BLaER1 treated with 17β-estradiol and CSF1 and Interleukin-3, amounts not matched to agents 10 nM and 100 nM (cell line): ENCODE results near the gene NLGN2.

Source experiments
- H3K27ac ChIP-seq, 11 experiments: shearing (Covaris generic); formaldehyde crosslinking; 2 replicates each; pipeline ENCODE4 v1.8.1; 2022
- H3K27me3 ChIP-seq, 11 experiments: shearing (Covaris generic); formaldehyde crosslinking; 2 replicates each; pipeline ENCODE4 v1.8.1; 2022
- H3K36me3 ChIP-seq, 11 experiments: shearing (Covaris generic); formaldehyde crosslinking; 2 replicates each; pipeline ENCODE4 v1.8.1; 2022
- H3K4me1 ChIP-seq, 10 experiments: shearing (Covaris generic); formaldehyde crosslinking; 2 replicates each; pipeline ENCODE4 v1.8.1; 2022
- H3K4me2 ChIP-seq, 11 experiments: shearing (Covaris generic); formaldehyde crosslinking; 2 replicates each; pipeline ENCODE4 v1.8.1; 2022
- H3K4me3 ChIP-seq, 10 experiments: shearing (Covaris generic); formaldehyde crosslinking; 2 replicates each; pipeline ENCODE4 v1.8.1; 2022
- H3K9ac ChIP-seq, 11 experiments: shearing (Covaris generic); formaldehyde crosslinking; 2 replicates each; pipeline ENCODE4 v1.8.1; 2022
- H3K9me3 ChIP-seq, 11 experiments: shearing (Covaris generic); formaldehyde crosslinking; replicated peaks in 1 of 11; 2 replicates each; pipeline ENCODE4 v1.8.1; 2022
- H4K20me1 ChIP-seq, 11 experiments: shearing (Covaris generic); formaldehyde crosslinking; 2 replicates each; pipeline ENCODE4 v1.8.1; 2022
- Cebpa-rat ChIP-seq, 11 experiments: shearing (Covaris generic); IDR thresholded peaks; 2 replicates each; pipeline ENCODE4 v1.8.1; 2022

The NLGN2 gene

GRCh38 chr17:7441266-7441665 is 33.6 kb downstream of the NLGN2 start:
- Histone ChIP-seq H3K9me3 (no peaks in the 10 kb centered on the region), H3K9ac (no peak overlapping the region), H4K20me1 (peaks cover 18 to 71% (median 51%) of the 10 kb centered on the region in 11 experiments; a peak in 21 of 22 replicates), H3K4me2 (no peak overlapping the region), H3K27me3 (peaks cover 90 to 96% (median 93%) of the 10 kb centered on the region in 11 experiments), H3K27ac (no peak overlapping the region), H3K4me3 (no peak overlapping the region), H3K4me1 (peaks cover 55 to 64% (median 60%) of the 10 kb centered on the region in 10 experiments), H3K36me3 (no peaks in the 10 kb centered on the region)
- TF ChIP-seq Cebpa-rat (IDR thresholded peaks at IDR 0.05) = no peak

DNA sequence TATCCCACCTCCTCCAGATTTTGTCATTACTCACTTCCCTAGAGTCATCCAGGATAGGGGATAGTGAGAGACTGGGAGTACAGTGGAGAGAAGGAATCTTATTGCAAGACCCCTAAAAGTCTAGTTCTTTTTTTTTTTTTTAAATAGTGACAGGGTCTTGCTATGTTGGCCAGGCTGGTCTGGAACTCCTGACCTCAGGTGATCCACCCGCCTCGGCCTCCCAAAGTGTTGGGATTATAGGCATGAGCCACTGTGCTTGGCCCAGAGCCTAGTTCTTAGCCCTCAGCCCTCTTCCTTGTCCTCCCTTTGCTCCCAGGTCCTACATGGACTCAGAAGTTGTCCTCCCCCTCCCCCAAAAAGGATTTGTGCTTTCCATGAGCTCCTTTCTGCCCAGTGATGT is 34.5 kb downstream of the NLGN2 start:
- H3K9ac ChIP-seq = no peak overlapping the region
- TF ChIP-seq Cebpa-rat (IDR thresholded peaks at IDR 0.05) = no peak
- H3K4me3 ChIP-seq = no peak overlapping the region
- H3K27ac ChIP-seq = no peak overlapping the region
- H3K36me3 ChIP-seq = no peaks in the 10 kb centered on the region
- no peak overlapping the region for H3K4me2 ChIP-seq
- peaks cover 98 to 100% (median 100%) of the 10 kb centered on the region in 11 experiments for H3K27me3 ChIP-seq
- H3K9me3 ChIP-seq = no peaks in the 10 kb centered on the region
- H3K4me1 ChIP-seq = peaks cover 48 to 55% (median 52%) of the 10 kb centered on the region in 10 experiments
- peaks cover 17 to 66% (median 44%) of the 10 kb centered on the region in 11 experiments; a peak in 21 of 22 replicates for H4K20me1 ChIP-seq

DNA sequence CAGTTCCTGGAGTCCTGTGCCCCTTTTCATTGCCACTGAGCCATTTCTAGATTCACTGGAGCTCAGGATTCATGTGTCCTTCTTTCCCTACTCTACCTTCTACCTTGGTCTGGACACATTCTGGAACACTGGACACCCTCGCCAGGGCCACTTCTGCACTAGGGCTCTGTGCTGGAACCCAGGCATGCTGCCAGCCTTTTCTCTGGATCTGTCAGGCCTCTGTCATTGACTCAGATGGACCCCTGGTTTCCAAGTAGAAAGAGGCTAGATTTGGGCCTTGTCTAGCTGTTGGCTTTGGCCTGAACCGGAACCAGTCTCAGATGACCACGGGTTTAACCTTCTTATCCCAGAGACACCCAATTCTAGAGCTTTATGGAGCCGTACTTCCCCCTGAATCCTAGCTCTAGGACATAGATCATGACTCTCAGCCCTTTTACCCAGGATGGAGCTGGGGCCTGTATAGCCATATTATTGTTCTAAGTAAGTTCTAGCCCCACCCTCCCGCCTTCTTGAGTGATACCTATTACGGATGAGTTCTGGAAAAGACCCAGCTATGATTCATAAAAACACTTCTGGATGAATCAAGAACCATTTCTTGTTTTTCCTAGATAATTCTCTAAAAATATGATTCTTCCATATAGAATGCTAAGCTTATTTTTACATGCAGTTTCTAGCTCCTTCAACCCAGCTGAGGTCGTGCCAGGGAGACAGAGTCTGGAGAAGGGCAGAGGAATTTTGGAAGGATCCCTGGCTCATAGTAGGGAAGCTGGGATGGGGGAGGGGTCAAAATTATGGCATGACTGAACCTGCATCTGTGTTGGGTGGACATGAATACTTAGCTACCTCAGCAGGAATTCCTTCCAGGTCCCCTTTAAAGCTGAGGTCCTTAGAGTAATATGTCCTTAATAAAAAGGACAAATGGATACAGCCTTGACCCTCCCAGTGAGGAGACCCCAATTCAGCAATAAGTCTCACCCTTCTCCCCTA is 36.1 kb downstream of the NLGN2 start:
- Histone ChIP-seq H4K20me1 (peaks cover 4 to 49% (median 28%) of the 10 kb centered on the region in 11 experiments; a peak in 20 of 22 replicates), H3K4me3 (no peak overlapping the region), H3K9ac (no peak overlapping the region), H3K9me3 (no peaks in the 10 kb centered on the region), H3K4me2 (peak overlapping the region in 8 of 11 experiments; percentile 81 to 92 (median 85); a peak in 13 of 22 replicates), H3K36me3 (no peaks in the 10 kb centered on the region), H3K27ac (no peak overlapping the region), H3K27me3 (peaks cover 98 to 100% (median 100%) of the 10 kb centered on the region in 11 experiments), H3K4me1 (peaks cover 31 to 38% (median 35%) of the 10 kb centered on the region in 10 experiments)
- no peak for TF ChIP-seq Cebpa-rat (IDR thresholded peaks at IDR 0.05)

DNA sequence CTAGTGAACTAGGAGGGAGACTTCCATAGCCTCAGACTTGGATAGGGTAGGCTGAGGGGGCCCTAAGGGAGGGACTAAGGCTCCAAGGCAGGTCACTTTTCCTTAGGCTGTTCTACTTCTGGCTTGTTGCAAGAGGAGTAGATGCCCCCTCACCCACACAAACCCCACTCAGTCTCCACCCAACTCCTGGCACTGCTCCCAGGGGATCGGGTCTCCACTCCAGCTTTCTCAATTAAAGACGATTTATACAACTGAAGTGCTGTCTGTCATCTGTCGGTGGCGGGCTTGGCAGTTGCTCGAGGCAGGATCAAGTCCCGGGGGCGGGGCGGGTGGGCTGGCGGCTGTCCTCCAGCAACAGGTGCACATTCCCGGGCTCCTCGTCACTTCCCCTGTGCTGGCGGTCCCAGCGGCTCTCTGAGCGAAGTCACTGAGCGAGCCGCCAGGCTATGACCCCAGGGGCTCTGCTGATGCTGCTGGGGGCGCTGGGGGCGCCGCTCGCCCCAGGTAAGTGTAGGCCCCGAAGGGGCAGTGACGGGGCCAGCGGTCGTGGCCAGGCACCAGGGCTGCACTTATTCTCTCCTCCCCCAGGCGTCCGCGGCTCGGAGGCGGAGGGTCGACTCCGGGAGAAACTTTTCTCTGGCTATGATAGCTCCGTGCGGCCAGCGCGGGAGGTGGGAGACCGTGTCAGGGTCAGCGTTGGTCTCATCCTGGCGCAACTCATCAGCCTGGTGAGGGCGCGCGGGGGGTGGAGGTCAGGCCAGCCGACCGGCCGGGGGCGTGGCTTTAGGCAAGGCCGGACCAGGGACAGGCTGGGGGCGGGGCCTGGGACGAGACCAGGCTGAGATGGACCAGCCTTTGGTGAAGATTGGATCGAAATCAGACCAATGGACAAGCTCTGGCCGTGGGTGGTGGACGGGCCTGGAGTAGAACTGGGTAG is 37.3 kb downstream of the NLGN2 start, which contains the start of gene CHRNB1:
Gene CHRNB1, plus strand, starts transcription at position 380 of the 937 bp plus-strand sequence. Its CDS starts 67 bp downstream, at position 447.
- no peak within 1 kb of the TSS for H3K27ac ChIP-seq
- H3K36me3 ChIP-seq = no peaks in the 10 kb centered on the region
- peaks cover 20 to 30% (median 25%) of the 10 kb centered on the region in 10 experiments for H3K4me1 ChIP-seq
- peak within 1 kb of the TSS in 2 of 11 experiments; percentile 44 to 48; a peak in 2 of 22 replicates for H3K9ac ChIP-seq
- peak within 1 kb of the TSS; percentile 40 to 64 (median 50); a peak in 19 of 20 replicates for H3K4me3 ChIP-seq
- TF ChIP-seq Cebpa-rat (IDR thresholded peaks at IDR 0.05) = no peak
- peaks cover 0 to 38% (median 16%) of the 10 kb centered on the region in 11 experiments; a peak in 16 of 22 replicates for H4K20me1 ChIP-seq
- peaks cover 86 to 95% (median 89%) of the 10 kb centered on the region in 11 experiments for H3K27me3 ChIP-seq
- no peaks in the 10 kb centered on the region for H3K9me3 ChIP-seq
- peak within 1 kb of the TSS; percentile 81 to 96 (median 87) for H3K4me2 ChIP-seq

DNA sequence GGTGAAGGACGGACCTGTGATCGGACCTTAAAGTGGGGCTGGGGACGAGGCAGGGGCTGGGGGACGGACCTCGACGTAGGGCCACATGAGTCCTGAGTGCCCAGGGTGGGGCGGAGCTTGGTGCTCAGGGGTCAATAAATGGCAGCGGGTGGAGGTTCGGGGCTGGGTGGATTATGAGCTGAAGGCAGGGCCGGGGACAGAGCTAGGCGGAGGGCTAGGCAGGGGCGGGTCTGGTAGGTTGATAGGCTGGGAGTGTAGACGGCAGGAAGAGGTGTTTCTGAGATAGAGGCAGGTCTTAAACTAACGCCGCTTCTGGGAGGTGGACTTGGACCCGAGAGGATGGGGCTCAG is 37.9 kb downstream of the NLGN2 start:
- H3K36me3 ChIP-seq = no peaks in the 10 kb centered on the region
- no peaks in the 10 kb centered on the region for H3K9me3 ChIP-seq
- peaks cover 13 to 23% (median 19%) of the 10 kb centered on the region in 10 experiments for H3K4me1 ChIP-seq
- H3K4me2 ChIP-seq = peak overlapping the region; percentile 81 to 96 (median 87)
- H3K27ac ChIP-seq = no peak overlapping the region
- H3K9ac ChIP-seq = no peak overlapping the region
- H3K4me3 ChIP-seq = peak overlapping the region in 7 of 10 experiments; percentile 42 to 64 (median 51); a peak in 10 of 20 replicates
- H4K20me1 ChIP-seq = peaks cover 0 to 31% (median 10%) of the 10 kb centered on the region in 11 experiments; a peak in 12 of 22 replicates
- no peak for TF ChIP-seq Cebpa-rat (IDR thresholded peaks at IDR 0.05)
- H3K27me3 ChIP-seq = peaks cover 80 to 89% (median 83%) of the 10 kb centered on the region in 11 experiments

DNA sequence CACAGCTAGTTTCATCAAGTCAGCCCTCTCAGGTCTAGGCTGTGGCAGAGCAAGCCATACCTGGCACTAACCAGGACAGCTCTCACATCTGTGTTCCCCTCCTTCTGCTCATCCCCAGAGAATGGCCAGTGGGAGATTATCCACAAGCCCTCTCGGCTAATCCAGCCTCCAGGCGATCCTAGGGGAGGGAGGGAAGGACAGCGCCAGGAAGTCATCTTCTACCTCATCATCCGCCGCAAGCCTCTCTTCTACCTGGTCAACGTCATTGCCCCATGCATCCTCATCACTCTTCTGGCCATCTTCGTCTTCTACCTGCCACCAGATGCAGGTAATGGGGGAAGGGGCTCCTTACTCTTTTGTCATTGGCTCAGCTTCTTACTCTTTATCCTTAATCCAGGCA is 40.8 kb downstream of the NLGN2 start:
- Histone ChIP-seq H3K27ac (no peak overlapping the region), H4K20me1 (peaks cover 0 to 19% (median 6%) of the 10 kb centered on the region in 11 experiments; a peak in 9 of 22 replicates), H3K4me1 (peaks cover 10 to 18% (median 15%) of the 10 kb centered on the region in 10 experiments), H3K27me3 (peaks cover 51 to 60% (median 54%) of the 10 kb centered on the region in 11 experiments), H3K9me3 (no peaks in the 10 kb centered on the region), H3K36me3 (no peaks in the 10 kb centered on the region), H3K9ac (no peak overlapping the region), H3K4me3 (no peak overlapping the region), H3K4me2 (no peak overlapping the region)
- TF ChIP-seq Cebpa-rat (IDR thresholded peaks at IDR 0.05) = no peak

- H3K9ac ChIP-seq = no peak overlapping the region
- H3K4me2 ChIP-seq = peak overlapping the region in 8 of 11 experiments; percentile 10 to 52 (median 28); a peak in 10 of 22 replicates
- no peaks in the 10 kb centered on the region for H3K27me3 ChIP-seq
- H3K9me3 ChIP-seq = no peaks in the 10 kb centered on the region
- peaks cover 26 to 49% (median 36%) of the 10 kb centered on the region in 11 experiments for H3K36me3 ChIP-seq
- peaks cover 13 to 26% (median 20%) of the 10 kb centered on the region in 10 experiments for H3K4me1 ChIP-seq
- H3K27ac ChIP-seq = peak overlapping the region in 10 of 11 experiments; percentile 18 to 66 (median 44); a peak in 16 of 22 replicates
- no peak overlapping the region for H3K4me3 ChIP-seq
- no peaks in the 10 kb centered on the region; a peak in 2 of 22 replicates for H4K20me1 ChIP-seq
- TF ChIP-seq Cebpa-rat (IDR thresholded peaks at IDR 0.05) = no peak
These were observed 52.4 kb downstream of the NLGN2 start for GRCh38 chr17:7459961-7460545.
